C1 segment of cervical spinal cord (tissue), 14 donors: ENCODE data around the gene SPTBN1.
"Not testable (repeated sequence)": the region's sequence is repeated elsewhere in the genome, so short reads cannot be mapped to it uniquely, and the experiment has no call there.

Experiments used
- DNase-seq, 14 donors: peaks; one replicate each; lab custom pipeline; 2025; lab: John Stamatoyannopoulos, UW

Gene SPTBN1

DNA sequence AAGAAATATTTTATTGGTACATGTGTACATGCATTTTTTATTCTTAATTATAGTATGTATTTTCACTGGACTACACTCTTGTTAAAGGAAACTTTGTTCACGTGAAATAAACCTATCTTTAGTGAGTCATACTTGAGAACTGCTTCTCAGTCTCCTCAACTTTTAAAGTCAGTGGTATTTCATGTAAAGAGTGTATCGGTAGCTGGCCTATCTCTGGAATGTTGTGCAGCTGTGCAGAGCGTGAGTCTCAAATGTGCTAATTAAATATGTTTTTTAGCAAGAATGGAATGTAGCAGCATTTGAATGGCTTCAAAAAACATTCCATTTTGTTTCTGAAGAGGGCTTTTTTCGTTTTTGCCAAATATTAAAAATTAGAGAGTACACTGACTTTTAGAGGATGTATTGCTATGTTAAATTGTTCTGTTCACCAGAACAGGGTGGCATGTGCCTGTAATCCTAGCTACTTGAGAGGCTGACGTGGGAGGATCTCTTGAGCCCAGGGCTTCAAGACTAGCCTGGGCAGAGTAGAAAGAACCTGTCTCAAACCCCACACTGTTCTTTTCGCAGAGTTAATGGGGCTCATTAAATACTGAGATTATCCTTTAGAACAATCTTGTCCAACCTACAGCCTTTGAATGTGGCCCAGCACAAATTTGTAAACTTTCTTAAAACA, 14.3 kb downstream of the SPTBN1 start:
- no peak for DNase-seq

DNA sequence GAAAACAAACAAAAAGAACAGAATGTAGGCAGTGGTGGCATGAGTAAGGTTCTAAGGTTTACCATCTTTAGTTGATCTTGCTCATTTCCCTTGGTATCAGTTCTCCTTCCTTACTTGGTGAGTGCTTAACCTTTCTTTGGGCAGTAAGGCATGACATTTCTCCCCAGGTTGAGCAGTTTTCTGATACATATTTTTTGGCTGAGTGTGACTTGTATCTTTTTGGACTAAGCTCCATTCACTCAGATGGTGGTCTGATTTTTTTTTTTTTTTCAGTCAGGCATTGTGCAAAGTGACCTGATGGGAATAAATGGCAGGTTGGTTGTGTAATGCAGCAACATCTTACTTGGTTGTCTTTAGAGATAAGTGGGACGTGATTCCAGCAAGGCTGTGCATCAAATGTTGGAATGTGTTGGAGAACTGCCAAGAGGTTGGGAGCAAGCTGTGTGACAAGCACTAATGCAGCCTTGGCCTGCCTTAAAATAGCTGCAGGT, 15.1 kb downstream of the SPTBN1 start:
- DNase-seq = peak in 1 of 14 donors; percentile 66

DNA sequence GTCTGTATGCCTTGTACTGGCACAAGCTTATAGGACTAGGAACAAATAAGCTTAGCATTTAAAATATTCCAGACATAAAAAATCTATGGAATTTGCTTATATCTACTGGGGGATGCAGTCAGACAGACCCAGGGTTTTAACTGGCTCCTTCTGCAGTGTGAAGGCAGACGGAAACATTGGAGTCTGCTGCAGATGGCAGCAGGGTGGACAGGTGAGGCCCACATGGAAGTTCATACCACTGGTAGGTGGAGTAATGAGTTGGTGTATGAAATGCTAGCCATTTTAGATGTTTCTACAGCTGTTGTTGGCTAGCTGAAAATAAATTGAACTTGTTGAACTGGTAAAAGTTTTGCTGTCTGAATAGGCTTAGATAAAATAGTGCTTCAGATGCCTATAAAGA, 17.7 kb downstream of the SPTBN1 start:
- no peak for DNase-seq

DNA sequence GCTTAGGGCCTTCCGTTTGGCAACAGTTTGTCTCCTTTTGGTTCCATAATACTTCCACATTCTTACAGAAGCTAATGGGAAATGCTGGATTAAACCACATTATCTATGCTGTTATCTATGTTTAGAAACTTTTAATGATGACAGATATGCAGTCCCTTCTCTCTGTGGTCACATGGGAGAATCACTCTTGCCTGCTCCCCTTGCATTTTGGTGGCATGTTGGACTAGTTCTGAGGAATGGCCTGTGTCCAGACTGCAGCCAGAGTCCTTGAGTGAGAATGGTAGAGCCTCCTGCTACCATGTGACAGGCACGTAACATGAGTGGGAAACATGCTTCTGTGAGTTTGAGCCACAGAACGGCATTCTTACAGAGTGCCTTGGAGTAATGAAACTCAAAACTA, 19.2 kb downstream of the SPTBN1 start:
- DNase-seq = no peak

DNA sequence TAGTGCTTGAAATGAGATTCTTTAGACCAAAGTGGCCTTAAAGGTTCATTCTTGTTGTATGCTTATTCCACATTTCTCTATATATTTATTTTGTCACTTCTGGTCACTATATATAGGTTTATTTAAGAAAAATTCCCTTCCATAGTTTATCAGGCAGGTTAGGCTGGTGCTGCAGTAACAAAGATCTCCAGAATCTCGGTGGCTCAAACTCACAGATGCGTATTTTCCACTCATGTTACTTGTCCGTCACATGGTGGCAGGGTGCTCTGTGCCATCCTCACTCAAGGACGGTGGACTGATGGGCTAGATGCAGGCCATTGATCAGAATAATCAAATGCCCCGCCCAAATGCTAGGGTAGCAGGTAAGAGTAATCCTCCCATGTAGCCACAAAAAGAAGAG, 19.8 kb downstream of the SPTBN1 start:
- DNase-seq = no peak

DNA sequence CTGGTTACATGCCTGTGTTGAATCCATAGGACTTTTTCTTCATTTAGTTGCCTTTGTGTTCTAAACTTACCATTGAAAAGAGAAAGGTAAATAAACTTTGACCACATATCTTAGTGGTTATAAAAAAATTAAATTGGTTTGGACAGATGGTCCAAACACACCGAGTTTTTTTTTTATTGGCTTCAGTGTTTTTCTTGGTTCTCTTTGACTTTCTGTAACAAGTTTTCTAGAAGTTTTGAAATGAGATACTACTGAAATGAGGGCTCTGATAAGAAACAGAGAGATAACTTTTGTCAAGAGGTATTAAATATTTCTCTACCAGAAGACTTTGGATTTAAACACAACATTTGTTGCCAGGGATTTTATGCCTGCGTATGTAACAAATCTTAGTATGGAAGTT, 20.7 kb downstream of the SPTBN1 start:
- no peak for DNase-seq

DNA sequence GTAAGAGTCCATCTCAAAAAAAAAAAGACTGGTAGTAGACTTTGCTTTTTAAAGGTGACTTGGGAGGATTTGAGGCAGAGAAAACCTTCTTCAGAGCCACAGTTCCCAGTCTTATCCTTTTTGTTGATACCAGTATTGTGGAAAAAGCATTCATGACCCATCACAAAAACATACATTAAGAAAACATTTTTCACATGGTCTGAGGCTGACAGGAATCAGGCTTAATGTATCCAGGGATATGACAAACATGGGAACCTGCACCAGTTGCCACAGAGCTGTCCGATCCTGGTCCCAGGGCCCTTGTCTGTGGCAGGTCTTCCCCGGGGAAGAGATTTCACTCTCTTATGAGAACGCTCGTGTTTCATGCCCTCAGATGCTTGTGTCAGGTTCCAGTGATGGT, 21.8 kb downstream of the SPTBN1 start:
- no peak for DNase-seq

DNA sequence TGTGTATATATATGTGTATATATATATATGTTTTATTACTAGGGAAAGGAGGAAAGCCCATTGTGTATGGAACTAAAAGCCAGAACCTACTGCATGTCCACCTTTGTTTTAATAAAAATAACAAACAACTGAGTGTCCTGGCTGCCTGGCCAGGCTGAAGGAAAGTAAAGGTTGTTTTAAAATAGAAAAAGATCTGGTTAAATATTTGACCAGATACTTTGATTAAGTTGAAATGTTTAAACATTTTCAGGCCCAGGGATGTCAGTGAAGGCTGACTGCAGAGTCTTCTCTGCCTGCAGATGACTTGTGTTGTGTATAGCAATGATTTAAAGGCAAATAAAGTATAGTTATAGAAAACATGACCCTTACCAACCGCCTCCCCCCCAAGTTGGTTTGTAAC, 22.8 kb downstream of the SPTBN1 start:
- no peak for DNase-seq

DNA sequence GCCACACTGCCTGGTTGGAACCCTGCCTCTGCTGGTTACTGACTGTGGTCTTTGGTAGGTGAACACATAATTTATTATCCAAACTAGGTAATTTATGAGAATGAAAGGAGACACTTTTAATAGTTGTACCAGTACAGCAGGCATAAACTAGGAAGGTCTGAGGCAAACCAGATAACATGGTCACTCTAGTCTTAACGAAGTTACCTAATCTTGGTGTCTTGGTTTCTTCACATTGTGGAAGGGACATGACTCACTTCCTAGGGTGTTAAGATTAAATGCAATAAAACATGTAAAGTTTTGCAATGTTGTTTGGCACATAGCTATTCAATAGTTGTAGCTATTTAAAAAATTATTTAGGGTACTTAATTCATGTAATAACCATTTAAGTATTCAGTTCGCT, 23.3 kb downstream of the SPTBN1 start:
- no peak for DNase-seq

DNA sequence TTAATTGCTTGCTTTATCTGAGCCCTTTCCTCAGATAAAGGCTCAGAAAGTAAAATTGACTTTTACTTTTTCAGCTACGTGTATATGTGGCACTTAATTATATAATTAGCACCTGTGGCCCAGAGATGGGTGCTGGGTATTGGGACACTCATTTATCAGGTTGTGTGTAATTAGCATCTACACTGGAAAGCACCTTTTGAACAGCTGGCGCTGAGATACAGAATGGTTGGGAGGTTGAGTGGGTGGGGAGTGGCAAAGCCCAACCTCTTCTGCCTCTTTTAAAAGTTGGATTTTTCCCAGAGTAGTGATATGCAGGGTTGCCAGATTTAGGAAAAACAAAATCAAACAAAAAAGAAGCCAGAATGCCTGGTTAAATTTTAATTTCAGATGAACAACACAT, 23.9 kb downstream of the SPTBN1 start:
- DNase-seq = no peak

DNA sequence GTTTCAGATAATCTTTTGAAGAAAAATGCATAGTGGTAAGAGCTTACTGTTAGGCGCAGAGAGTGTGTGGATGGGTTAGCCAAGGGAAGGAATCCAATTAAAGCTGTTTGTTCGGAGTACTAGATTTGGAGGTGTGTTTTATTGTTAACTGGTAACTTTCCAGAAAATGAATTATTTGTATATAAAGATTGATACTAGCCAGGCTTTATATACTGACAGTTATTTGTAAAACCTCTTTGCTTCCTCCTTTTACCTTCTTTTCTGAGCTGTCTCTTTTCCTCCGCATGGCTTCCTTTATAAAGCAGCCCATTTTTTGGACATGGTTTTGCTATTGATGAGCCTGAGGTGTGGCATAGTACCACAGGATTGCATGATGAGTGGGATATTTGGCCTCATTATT, 25.6 kb downstream of the SPTBN1 start:
- no peak for DNase-seq

DNA sequence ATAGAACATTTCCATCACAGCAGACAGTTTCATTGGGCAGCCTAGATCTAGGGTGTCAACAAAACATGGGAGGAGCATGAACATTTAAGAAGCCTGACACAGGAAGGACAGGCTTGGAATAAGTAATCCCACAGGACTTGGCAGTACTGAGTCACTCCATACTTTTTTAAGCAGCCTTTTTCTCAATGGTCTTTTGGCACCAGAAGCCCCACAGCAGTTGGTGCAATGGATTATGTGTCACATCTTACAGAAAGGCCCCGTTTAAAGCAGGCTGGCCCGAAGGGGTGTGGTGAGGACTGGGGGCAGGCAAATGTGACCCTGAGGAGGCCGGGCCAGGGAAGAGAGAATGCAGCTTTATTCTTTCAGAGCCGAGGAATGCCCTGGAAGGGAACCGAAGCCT, 26.6 kb downstream of the SPTBN1 start:
- peak in 1 of 14 donors; percentile 35 for DNase-seq

DNA sequence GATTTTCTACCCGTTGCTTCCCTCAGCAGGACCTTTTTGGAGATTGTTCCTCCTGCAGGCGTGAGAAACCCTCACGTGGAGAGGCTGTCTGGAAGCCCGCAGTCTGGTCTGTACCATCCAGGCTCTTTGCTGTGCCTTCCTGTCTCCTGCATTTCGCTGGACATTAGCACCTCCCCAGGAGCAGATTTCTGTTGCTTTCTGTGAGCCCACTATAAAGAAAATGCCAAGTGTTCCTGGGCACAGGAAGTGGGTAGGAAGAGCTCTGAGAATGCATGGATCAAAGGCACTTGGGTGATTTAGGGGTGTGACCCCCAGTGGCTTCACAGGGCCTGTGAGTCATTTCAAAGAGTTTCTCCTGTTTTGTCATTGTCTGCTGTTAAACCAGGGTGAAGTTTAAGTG, 27.3 kb downstream of the SPTBN1 start:
- DNase-seq = no peak

DNA sequence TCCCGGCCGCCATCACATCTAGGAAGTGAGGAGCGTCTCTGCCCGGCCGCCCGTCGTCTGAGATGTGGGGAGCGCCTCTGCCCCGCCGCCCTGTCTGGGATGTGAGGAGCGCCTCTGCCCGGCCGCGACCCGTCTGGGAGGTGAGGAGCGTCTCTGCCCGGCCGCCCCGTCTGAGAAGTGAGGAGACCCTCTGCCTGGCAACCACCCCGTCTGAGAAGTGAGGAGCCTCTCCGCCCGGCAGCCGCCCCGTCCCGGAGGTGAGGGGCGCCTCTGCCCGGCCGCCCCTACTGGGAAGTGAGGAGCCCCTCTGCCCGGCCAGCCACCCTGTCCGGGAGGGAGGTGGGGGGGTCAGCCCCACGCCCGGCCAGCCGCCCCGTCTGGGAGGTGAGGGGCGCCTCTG, 29.6 kb downstream of the SPTBN1 start:
- not testable (repeated sequence) for DNase-seq

DNA sequence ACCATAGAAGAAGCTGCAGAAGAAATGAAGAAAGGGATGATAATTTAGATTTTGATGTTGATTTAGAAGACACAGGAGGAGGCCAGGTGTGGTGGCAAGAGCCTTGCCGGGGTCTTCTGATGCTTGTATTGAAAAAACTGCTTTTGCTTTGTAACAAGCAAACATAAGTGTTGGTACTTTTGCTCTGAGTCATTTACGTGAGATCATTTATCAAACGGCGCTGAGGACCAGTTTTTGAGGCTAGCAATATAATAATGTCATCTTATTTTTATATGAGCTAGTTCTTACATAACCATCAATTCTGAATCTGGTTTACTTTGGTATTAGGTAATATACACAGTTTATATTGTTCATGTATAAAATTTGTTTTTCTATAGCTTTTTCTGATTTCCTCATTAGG, 30.6 kb downstream of the SPTBN1 start:
- DNase-seq = no peak

DNA sequence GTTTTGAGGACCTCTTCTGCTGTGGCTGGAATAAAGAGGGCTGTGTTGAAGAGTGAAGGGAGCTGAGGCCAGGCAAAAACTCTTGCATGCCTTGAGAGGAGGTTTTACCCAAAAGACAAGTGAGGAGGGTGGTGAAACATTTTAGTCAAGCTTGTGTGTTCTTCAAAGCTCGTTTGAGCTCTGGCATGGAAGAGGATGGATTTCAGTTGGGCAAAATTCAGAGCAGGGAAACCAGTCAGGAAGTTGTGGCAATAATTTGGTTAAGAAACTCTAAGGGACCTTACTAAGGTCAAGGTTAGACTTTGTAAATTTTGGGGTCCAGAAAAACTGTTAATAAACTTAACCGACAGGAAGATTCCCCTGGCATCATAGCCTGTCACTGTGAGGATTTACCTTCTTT, 34.7 kb downstream of the SPTBN1 start:
- DNase-seq = no peak

DNA sequence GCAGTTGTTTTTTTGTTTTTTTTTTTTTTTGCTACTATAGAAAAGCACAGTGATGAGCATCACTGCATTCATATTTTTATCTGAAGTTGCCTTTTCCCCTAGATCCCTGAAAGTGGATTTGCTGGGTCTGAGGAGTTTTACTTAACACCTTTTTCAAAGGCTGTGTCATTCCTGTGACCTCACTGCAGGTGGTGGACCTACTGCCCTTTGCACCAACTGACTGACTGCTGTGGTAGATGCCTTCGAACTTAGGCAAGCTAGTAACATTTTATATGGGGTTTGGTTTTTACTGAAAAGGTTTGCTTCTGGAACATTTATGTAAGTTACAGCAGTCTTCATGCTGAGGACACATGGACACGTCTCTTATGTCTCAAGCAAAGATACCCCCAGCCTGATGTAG, 36.2 kb downstream of the SPTBN1 start:
- no peak for DNase-seq

DNA sequence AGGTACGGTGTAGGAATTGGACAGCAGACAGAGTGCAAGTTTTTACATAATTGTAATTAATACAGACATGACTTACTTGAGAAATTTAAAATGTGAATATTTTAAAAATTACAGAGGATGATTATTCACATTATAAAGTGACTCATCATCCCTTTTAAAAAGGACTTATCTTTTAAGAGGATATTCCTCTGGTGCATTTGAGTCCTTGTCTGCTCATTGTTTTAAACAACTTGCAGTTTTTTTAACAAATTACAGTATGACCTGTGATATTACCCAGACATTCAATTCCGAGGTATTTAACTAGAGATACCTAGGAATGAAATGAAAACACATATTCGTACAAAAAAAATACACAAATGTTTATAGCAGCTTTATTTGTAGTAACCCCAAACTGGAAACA, 38.0 kb downstream of the SPTBN1 start:
- no peak for DNase-seq

DNA sequence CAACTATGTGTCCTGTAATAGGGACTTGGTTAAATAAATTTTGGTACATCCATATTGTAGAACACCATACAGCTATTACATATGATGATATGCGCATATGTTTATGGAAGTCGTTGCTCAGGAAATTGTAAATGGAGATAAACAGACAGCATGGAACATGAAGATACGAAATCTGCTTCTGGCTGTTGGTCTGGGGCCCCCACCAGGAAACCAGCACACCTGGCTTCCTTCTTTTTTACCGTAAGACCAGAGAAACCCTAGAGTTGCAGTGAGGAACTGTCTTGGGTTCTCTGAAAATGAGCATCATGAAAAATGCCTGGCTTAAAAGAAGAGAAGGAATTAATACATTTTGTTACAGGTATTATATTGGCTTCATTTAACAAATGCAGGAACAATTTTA, 40.8 kb downstream of the SPTBN1 start:
- no peak for DNase-seq

DNA sequence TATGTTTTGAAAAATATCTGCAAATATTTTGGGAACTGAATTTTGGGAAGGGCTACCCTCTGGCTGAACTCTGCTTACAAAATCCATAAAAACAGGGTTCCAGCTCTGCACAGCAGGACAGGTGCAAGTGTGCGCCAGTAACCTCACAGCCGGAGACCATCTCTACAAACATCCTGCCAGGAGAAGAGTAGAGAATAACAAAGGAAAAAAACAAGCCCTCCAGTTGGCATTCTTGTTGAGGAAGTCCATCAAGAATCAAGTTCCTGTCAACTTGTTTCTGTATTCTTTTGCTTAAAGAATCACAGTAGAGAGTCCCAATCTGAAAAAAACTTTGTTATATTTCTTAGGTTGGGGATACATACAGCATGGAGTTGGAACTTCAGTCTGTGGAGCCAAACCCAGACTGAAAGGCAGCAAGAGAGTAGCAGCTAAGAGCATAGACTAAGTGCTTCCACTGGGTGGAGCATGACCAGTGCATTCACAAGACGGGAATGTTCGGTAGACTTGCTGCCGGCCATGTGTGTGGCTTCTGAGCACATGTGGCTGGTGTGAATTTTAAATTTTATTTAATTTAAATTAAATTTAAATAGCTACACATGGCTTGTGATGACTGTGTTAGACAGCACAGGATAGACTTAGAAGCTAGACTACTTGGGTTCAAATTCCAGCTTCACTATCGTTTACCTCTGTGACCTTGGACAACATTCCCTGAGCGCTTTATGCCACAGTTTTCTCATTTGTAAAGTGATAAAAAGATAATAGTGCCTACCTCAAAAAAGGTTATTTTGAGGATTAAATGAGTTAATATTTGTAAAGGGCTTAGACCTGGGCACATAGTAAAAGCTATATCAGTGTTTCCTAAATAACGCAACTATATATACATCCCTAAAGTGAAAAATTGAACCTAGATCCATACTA, 41.9 kb downstream of the SPTBN1 start:
- DNase-seq = peak in 1 of 14 donors; percentile 12

DNA sequence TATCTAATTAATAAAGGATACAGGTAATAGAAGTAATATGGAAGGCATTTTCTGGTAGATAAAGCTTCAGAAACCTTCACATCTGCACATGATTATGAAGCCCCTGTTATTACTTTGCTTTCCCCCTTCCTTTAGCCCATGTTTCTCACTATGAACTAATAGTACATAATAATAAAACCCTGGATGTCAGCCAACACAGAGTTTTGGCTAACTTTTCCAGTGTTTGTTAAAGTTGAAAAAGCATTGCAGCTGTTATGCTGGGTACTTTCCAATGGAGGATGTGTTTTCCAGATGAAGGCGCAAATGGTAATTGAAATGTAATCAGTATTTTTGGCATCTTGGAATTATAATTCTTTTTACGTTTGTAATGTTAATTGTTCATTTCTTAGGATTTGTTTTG, 43.5 kb downstream of the SPTBN1 start:
- no peak for DNase-seq

DNA sequence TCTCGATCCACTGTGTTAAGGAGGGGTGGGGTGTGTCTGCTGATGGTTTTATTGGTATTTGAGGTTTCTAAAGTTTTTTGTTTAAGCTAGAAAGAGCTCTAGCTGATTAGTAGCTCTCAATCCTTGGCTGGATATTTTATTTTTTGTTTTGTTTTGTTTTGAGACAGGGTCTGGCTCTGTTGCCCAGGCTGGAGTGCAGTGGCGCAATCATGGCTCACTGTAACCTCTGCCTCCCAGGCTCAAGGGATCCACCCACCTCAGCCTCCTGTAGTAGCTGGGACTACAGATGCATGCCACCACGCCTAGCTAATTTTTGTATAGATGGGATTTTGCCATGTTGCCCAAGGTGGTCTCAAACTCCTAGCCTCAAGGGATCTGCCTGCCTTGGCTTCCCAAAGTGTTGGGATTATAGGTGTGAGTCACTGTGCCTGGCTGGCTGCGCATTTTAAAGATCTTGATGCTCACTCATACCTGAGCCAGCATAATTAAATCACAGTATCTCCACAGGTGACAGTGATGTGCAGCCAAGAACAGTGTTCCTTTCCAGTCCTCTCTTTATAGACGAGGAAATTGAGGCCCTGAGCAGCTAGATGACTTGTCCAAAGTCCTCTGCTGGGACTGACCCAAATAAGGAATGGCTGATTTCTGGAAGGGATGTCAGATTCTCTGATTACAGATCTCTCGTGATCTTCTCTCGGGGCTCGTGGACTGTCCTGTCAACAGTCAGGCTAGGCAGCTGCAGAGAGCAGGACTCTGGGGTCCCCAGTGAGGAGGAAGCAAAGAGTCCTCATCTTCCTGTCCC, 44.5 kb downstream of the SPTBN1 start:
- DNase-seq = peak in 1 of 14 donors; percentile 27
